Pancreas (tissue), 10 donors: ENCODE measurements around the gene MIEN1. TPM values are rescaled to one million over a fixed set of nuclear protein-coding genes. Genes with fewer than 3 reads are reported as not detected.
"Not testable (repeated sequence)": the region's sequence is repeated elsewhere in the genome, so short reads cannot be mapped to it uniquely, and the experiment has no call there.

Experiments used
- ATAC-seq, 4 donors: fragments of 200-7000 bp; cut with Tn5 transposase; one replicate each; pipeline versions ENCODE4 v1.8.0 to v1.9.1; 2020; ENCODE audit warnings: mild to moderate bottlenecking in 4 of 4, moderate library complexity in 4 of 4
- DNase-seq, 6 donors: peaks; one replicate each; pipeline ENCODE4 v3.0.0-alpha.2; 2020
- FAIRE-seq: peaks from 2 replicates; lab custom pipeline; 2012; peaks lifted over from hg19 to GRCh38; lab: Jason Lieb, UNC
- H3K27ac ChIP-seq, 4 donors: fragments of 200-600 bp; sonication (generic); 1 replicate in 3 of 4; 2 replicates in 1 of 4; pipeline versions ENCODE4 v1.5.0 to v1.8.0; 2020
- H3K27me3 ChIP-seq, 4 donors: fragments of 200-600 bp; one replicate each; pipeline ENCODE4 v1.8.0; 2021
- H3K36me3 ChIP-seq, 3 donors: fragments of 200-600 bp; sonication (generic) in 1 of 3; one replicate each; pipeline versions ENCODE4 v1.5.0 to v1.8.0; 2020 to 2021
- H3K4me1 ChIP-seq, 3 donors: fragments of 200-600 bp; one replicate each; pipeline ENCODE4 v1.8.0; 2021
- H3K4me3 ChIP-seq, 4 donors: fragments of 200-600 bp; sonication (generic) in 2 of 4; one replicate each; pipeline versions ENCODE4 v1.5.0 to v1.8.0; 2020 to 2021
- H3K9me3 ChIP-seq, 4 donors: fragments of 200-600 bp; one replicate each; pipeline ENCODE4 v1.8.0; 2021
- CTCF ChIP-seq, 4 donors: fragments of 200-600 bp; sonication (generic) in 3 of 4; IDR thresholded peaks; one replicate each; pipeline versions ENCODE4 v1.5.0 to v1.8.0; 2021; ENCODE audit warnings: antibody characterized with exemption in 4 of 4
- WGBS, 2 donors: extraction: QIAGEN DNeasy Blood & Tissue Kit; methylation state at CpG; one replicate each; pipeline ENCODE4 v1.1.7; 2013; 5-methylcytosine and 5-hydroxymethylcytosine counted together
- intact Hi-C, 3 donors: fragments of 100-400 bp; cut with DNase I; formaldehyde crosslinking; loops; one replicate each; pipeline versions ENCODE4 v1.11.1 to v1.14.2; 2022
- polyA plus RNA-seq, 2 donors: library from polyadenylated mRNA; stranded (reverse); fragments of 200-250 nt; gene quantifications; one replicate each; pipeline ENCODE4 v1.2.3, GENCODE V29; 2013
- total RNA-seq, 6 donors: library from RNA; stranded (reverse); fragmentation: NEBNext Ultra II Directional in 4 of 6; extraction: Animal tissue kit (Norgen Biotek cat#: 25700) in 4 of 6; gene quantifications; one replicate each; pipeline versions ENCODE4 v1.2.1 to v1.2.4, GENCODE V29; 2021 to 2023
- donor health status: healthy with polysubstance abuse.
- donor health status: DM: no; HTN: no; CAD: no; lungs with moderate emphysema.
- donor health status: DM: no; HTN: no; CAD: no.
- donor health status: control.
- donor health status: control.
- donor health status: Bipolar disorder and iron deficiency.
- donor health status: DM: yes; HTN: yes; CAD: no.
- donor health status: DM: no; HTN: no; CAD: no.
- donor health status: DM: no; HTN: no; CAD: no.
- donor health status: DM: yes; HTN: yes; CAD: no.

The MIEN1 gene
- total and polyA plus RNA-seq, 8 donors = 17.0 to 75.2 (median 25.3) TPM

- peak overlapping the region; percentile 83 to 93 (median 92) for H3K27ac ChIP-seq
- H3K4me3 ChIP-seq = peak overlapping the region; percentile 79 to 93 (median 86)
- H3K9me3 ChIP-seq = no peaks in the 10 kb centered on the region
- ATAC-seq = peak; percentile 45 to 63 (median 50)
- H3K36me3 ChIP-seq = no peaks in the 10 kb centered on the region
- no peaks in the 10 kb centered on the region for H3K27me3 ChIP-seq
- DNase-seq = peak in 3 of 6 donors; percentile 57 to 82 (median 75)
- 1% methylated on average over 49 to 57 of the region's 57 CpGs for WGBS, 2 donors
- FAIRE-seq = no peak
- intact Hi-C loops = no loop called here
- H3K4me1 ChIP-seq = peaks cover 14 to 37% (median 26%) of the 10 kb centered on the region in 3 donors
- no peak for TF ChIP-seq CTCF (IDR thresholded peaks at IDR 0.05)
These were observed 30.0 kb downstream of the MIEN1 start for GRCh38 chr17:39700148-39700987.

DNA sequence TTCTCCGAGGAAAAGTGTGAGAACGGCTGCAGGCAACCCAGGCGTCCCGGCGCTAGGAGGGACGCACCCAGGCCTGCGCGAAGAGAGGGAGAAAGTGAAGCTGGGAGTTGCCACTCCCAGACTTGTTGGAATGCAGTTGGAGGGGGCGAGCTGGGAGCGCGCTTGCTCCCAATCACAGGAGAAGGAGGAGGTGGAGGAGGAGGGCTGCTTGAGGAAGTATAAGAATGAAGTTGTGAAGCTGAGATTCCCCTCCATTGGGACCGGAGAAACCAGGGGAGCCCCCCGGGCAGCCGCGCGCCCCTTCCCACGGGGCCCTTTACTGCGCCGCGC lies 30.5 kb downstream of the MIEN1 start, which contains the start of gene ERBB2:
TSS of gene ERBB2 (plus strand) at position 247 of the 330 bp plus-strand sequence. CDS start 175 bp downstream, outside the sequence.
- no peaks in the 10 kb centered on the region for H3K27me3 ChIP-seq
- peaks cover 9 to 31% (median 20%) of the 10 kb centered on the region in 3 donors for H3K4me1 ChIP-seq
- peak within 1 kb of the TSS; percentile 83 to 93 (median 92) for H3K27ac ChIP-seq
- peak; percentile 69 to 87 (median 72) for DNase-seq
- TF ChIP-seq CTCF (IDR thresholded peaks at IDR 0.05) = no peak
- intact Hi-C loops = no loop called here
- H3K9me3 ChIP-seq = no peaks in the 10 kb centered on the region
- 0 to 2% methylated on average over 19 to 20 of the region's 20 CpGs for WGBS, 2 donors
- ATAC-seq = peak; percentile 72 to 86 (median 80)
- H3K4me3 ChIP-seq = peak within 1 kb of the TSS; percentile 79 to 93 (median 86)
- H3K36me3 ChIP-seq = no peaks in the 10 kb centered on the region
- FAIRE-seq = no peak

DNA sequence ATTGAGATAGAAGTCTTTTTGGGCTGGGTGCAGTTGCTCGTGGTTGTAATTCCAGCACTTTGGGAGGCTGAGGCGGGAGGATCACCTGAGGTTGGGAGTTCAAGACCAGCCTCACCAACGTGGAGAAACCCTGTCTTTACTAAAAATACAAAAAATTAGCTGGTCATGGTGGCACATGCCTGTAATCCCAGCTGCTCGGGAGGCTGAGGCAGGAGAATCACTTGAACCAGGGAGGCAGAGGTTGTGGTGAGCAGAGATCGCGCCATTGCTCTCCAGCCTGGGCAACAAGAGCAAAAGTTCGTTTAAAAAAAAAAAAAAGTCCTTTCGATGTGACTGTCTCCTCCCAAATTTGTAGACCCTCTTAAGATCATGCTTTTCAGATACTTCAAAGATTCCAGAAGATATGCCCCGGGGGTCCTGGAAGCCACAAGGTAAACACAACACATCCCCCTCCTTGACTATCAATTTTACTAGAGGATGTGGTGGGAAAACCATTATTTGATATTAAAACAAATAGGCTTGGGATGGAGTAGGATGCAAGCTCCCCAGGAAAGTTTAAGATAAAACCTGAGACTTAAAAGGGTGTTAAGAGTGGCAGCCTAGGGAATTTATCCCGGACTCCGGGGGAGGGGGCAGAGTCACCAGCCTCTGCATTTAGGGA lies 31.0 kb downstream of the MIEN1 start:
- intact Hi-C loops, DNase-seq, H3K9me3 ChIP-seq, H3K27me3 ChIP-seq, FAIRE-seq, H3K36me3 ChIP-seq, ATAC-seq: not testable (repeated sequence)
- H3K4me3 ChIP-seq = peak overlapping the region; percentile 79 to 93 (median 86)
- H3K27ac ChIP-seq = peak overlapping the region; percentile 83 to 93 (median 92)
- peaks cover 4 to 26% (median 15%) of the 10 kb centered on the region in 3 donors for H3K4me1 ChIP-seq
- WGBS, 2 donors = 43 to 49% methylated on average over 11 of the region's 11 CpGs

DNA sequence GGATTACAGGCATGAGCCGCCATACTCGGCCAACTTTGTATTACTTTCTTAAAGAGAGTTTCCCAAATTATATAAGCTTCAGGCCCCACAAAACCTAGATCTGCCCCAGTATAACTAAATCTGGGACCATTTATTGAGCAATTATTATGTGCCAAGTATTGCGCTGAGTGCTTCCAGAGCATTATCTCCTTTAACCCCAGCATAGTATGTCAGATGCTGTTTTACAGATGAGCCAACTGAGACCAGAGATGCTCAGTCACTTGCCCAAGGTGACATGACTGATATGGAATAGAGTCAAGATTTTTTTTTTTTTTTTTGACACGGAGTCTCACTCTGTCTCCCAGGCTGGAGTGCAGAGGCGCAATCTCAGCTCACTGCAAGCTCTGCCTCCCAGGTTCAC lies 32.4 kb downstream of the MIEN1 start:
- H3K27ac ChIP-seq = no peak overlapping the region
- H3K27me3 ChIP-seq = no peaks in the 10 kb centered on the region
- peaks cover 0 to 13% (median 8%) of the 10 kb centered on the region in 3 donors for H3K4me1 ChIP-seq
- no peak for TF ChIP-seq CTCF (IDR thresholded peaks at IDR 0.05)
- no peak for DNase-seq
- intact Hi-C loops = no loop called here
- no peak overlapping the region for H3K4me3 ChIP-seq
- FAIRE-seq = no peak
- 85 to 93% methylated on average over 4 to 5 of the region's 5 CpGs for WGBS, 2 donors
- no peaks in the 10 kb centered on the region for H3K36me3 ChIP-seq
- H3K9me3 ChIP-seq = no peaks in the 10 kb centered on the region
- ATAC-seq = no peak

DNA sequence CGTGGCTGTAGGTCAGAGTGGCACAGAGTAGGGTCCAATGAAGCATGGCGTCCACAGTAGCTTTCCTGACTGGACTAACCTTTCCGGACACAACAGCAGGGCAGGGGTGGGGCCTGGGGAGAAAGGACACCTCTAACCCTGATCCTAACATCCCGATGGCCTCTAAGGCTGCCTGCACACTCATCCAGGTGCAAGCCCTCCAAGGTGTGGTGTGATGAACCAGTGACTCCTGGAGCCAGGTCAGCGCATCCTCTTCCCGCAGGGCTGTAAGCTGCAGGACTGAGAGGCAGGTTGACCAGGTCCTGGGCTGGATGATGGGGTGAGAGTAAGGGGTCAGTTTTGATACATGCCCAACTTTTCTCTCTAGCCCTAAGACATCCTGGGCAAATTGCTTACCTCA lies 33.6 kb downstream of the MIEN1 start:
- no peak overlapping the region for H3K27ac ChIP-seq
- WGBS, 2 donors = 72 to 74% methylated on average over 6 of the region's 6 CpGs
- no peak for ATAC-seq
- FAIRE-seq = no peak
- no peak overlapping the region for H3K4me3 ChIP-seq
- no peak for DNase-seq
- no peaks in the 10 kb centered on the region for H3K9me3 ChIP-seq
- no peak for TF ChIP-seq CTCF (IDR thresholded peaks at IDR 0.05)
- H3K36me3 ChIP-seq = no peaks in the 10 kb centered on the region
- H3K27me3 ChIP-seq = no peaks in the 10 kb centered on the region
- intact Hi-C loops = no loop called here
- H3K4me1 ChIP-seq = peaks cover 0 to 5% (median 0%) of the 10 kb centered on the region in 3 donors
